H1 (cell line): ENCODE data around the gene CHRM1. TPM values are rescaled to one million over a fixed set of nuclear protein-coding genes. Genes with fewer than 3 reads are reported as not detected.

Experiments used
- CTCF ChIA-PET: fragments of 300-600 bp; sonication (Branson Sonifier 250); formaldehyde crosslinking; loops from one replicate; lab custom pipeline; 2021; ENCODE audit not compliant: partially characterized antibody; lab: Charles Lee
- POLR2A ChIA-PET: fragments of 300-600 bp; sonication (Branson Sonifier 250); formaldehyde crosslinking; loops from one replicate; lab custom pipeline; 2021; ENCODE audit warnings: inconsistent platforms; ENCODE audit not compliant: partially characterized antibody; lab: Charles Lee
- DNase-seq, 2 experiments: peaks; one replicate each; pipeline versions ENCODE4 v3.0.0 to v3.0.0-alpha.2; 2010 to 2022; ENCODE audit warnings: low spot score in 2 of 2, low read depth in 1 of 2, mixed read lengths in 1 of 2
- FAIRE-seq: peaks from 2 replicates; lab custom pipeline; 2011; peaks lifted over from hg19 to GRCh38; lab: Jason Lieb, UNC
- H2AFZ ChIP-seq: 2 replicates; pipeline ENCODE4 v1.8.1; 2012; ENCODE audit warnings: low read length, inconsistent platforms
- H2AK5ac ChIP-seq: 2 replicates; pipeline ENCODE4 v1.6.1; 2013; ENCODE audit warnings: low read depth, low read length
- H2BK120ac ChIP-seq: replicated peaks from 2 replicates; pipeline ENCODE3; 2013; ENCODE audit warnings: low read depth, low read length, inconsistent platforms
- H2BK12ac ChIP-seq: 2 replicates; pipeline ENCODE4 v1.6.1; 2013; ENCODE audit warnings: low read depth, low read length
- H2BK15ac ChIP-seq: 2 replicates; pipeline ENCODE4 v1.6.1; 2013; ENCODE audit warnings: low read length
- H2BK20ac ChIP-seq: 2 replicates; pipeline ENCODE4 v1.6.1; 2013; ENCODE audit warnings: low read length
- H2BK5ac ChIP-seq: 2 replicates; pipeline ENCODE4 v1.6.1; 2013; ENCODE audit warnings: low read depth, low read length
- H3K14ac ChIP-seq: 2 replicates; pipeline ENCODE4 v1.6.1; 2013; ENCODE audit warnings: inconsistent platforms; ENCODE audit not compliant: insufficient read length
- H3K18ac ChIP-seq: 2 replicates; pipeline ENCODE4 v1.6.1; 2013; ENCODE audit warnings: low read length; ENCODE audit errors: extremely low read depth
- H3K23ac ChIP-seq: 2 replicates; pipeline ENCODE4 v1.6.1; 2013; ENCODE audit warnings: inconsistent platforms; ENCODE audit not compliant: insufficient read length
- H3K23me2 ChIP-seq: 2 replicates; pipeline ENCODE4 v1.6.1; 2013; ENCODE audit warnings: low read depth, low read length
- H3K27ac ChIP-seq: 2 replicates; pipeline ENCODE4 v1.6.1; 2011; ENCODE audit warnings: low read depth, low read length, inconsistent platforms
- H3K27me3 ChIP-seq, 4 experiments: replicated peaks in 1 of 4; 1 replicate in 1 of 4; 2 replicates in 3 of 4; pipeline versions ENCODE4 v1.6.1 to v1.8.1; 2011 to 2013; ENCODE audit warnings: low read length in 3 of 4, mild to moderate bottlenecking in 3 of 4, inconsistent platforms in 2 of 4, mixed read lengths in 2 of 4, moderate library complexity in 1 of 4; ENCODE audit not compliant: control insufficient read depth in 3 of 4, insufficient read depth in 3 of 4; ENCODE audit errors: extremely low read depth in 1 of 4
- H3K36me3 ChIP-seq, 4 experiments: 2 replicates each; pipeline versions ENCODE4 v1.6.1 to v1.8.1; 2011 to 2013; ENCODE audit warnings: mild to moderate bottlenecking in 4 of 4, low read length in 3 of 4, moderate library complexity in 2 of 4, control low read depth in 1 of 4, inconsistent platforms in 1 of 4; ENCODE audit not compliant: insufficient read depth in 4 of 4, control insufficient read depth in 2 of 4
- H3K4ac ChIP-seq: replicated peaks from 2 replicates; pipeline ENCODE3; 2013; ENCODE audit warnings: low read length, low read depth, mixed read lengths, inconsistent platforms; ENCODE audit not compliant: insufficient read length
- H3K4me1 ChIP-seq, 4 experiments: replicated peaks in 1 of 4; 1 replicate in 1 of 4; 2 replicates in 3 of 4; pipeline versions ENCODE4 v1.6.1 to v1.8.1; 2011 to 2013; ENCODE audit warnings: low read length in 3 of 4, inconsistent platforms in 2 of 4, mixed read lengths in 1 of 4; ENCODE audit not compliant: insufficient read depth in 4 of 4, control insufficient read depth in 3 of 4
- H3K4me2 ChIP-seq, 2 experiments: 2 replicates each; pipeline versions ENCODE4 v1.6.1 to v1.8.1; 2011 to 2013; ENCODE audit warnings: low read depth in 2 of 2, low read length in 2 of 2, control low read depth in 1 of 2, inconsistent platforms in 1 of 2, mild to moderate bottlenecking in 1 of 2; ENCODE audit not compliant: insufficient read depth in 1 of 2
- H3K4me3 ChIP-seq, 4 experiments: fragments of 200-600, 300-600 bp in 1 of 4; sonication (generic), shearing (Covaris generic), sonication (Bioruptor Twin) in 1 of 4; 2 replicates each; pipeline versions ENCODE4 v1.5.1 to v1.8.1; 2011 to 2016; ENCODE audit warnings: low read length in 4 of 4, low read depth in 3 of 4, control low read depth in 2 of 4, inconsistent platforms in 2 of 4, mild to moderate bottlenecking in 2 of 4, mixed read lengths in 1 of 4, moderate library complexity in 1 of 4; ENCODE audit not compliant: insufficient read depth in 2 of 4; ENCODE audit errors: extremely low read depth in 1 of 4
- H3K56ac ChIP-seq: replicated peaks from 2 replicates; pipeline ENCODE3; 2013; ENCODE audit warnings: low read depth, mild to moderate bottlenecking, mixed read lengths, low read length, inconsistent platforms; ENCODE audit not compliant: insufficient read length
- H3K79me1 ChIP-seq: 2 replicates; pipeline ENCODE4 v1.6.1; 2013; ENCODE audit warnings: low read depth, low read length, control low read depth
- H3K79me2 ChIP-seq, 2 experiments: 2 replicates each; pipeline versions ENCODE4 v1.6.1 to v1.8.1; 2012 to 2013; ENCODE audit warnings: low read length in 2 of 2, mild to moderate bottlenecking in 2 of 2, inconsistent platforms in 1 of 2; ENCODE audit not compliant: insufficient read depth in 2 of 2, control insufficient read depth in 1 of 2
- H3K9ac ChIP-seq, 4 experiments: replicated peaks in 1 of 4; 1 replicate in 1 of 4; 2 replicates in 3 of 4; pipeline versions ENCODE4 v1.6.1 to v1.8.1; 2011 to 2013; ENCODE audit warnings: low read depth in 3 of 4, low read length in 3 of 4, control low read depth in 2 of 4, mild to moderate bottlenecking in 2 of 4, moderate library complexity in 2 of 4, inconsistent platforms in 1 of 4; ENCODE audit errors: extremely low read depth in 1 of 4
- H3K9me3 ChIP-seq, 2 experiments: 2 replicates each; pipeline versions ENCODE4 v1.6.1 to v1.8.1; 2012 to 2013; ENCODE audit warnings: mild to moderate bottlenecking in 2 of 2, moderate library complexity in 2 of 2, control low read depth in 1 of 2, inconsistent platforms in 1 of 2, low read depth in 1 of 2, low read length in 1 of 2, mixed read lengths in 1 of 2; ENCODE audit not compliant: insufficient read depth in 2 of 2
- H4K20me1 ChIP-seq, 2 experiments: replicated peaks in 1 of 2; 2 replicates each; pipeline versions ENCODE3 to v1.8.1; 2011 to 2013; ENCODE audit warnings: inconsistent platforms in 2 of 2, low read length in 2 of 2, mild to moderate bottlenecking in 1 of 2; ENCODE audit not compliant: insufficient read depth in 2 of 2, control insufficient read depth in 1 of 2
- H4K5ac ChIP-seq: 2 replicates; pipeline ENCODE4 v1.6.1; 2013; ENCODE audit warnings: low read length, low read depth, mixed read lengths, inconsistent platforms; ENCODE audit not compliant: insufficient read length
- H4K8ac ChIP-seq: 2 replicates; pipeline ENCODE4 v1.8.0; 2013; ENCODE audit warnings: mild to moderate bottlenecking, moderate library complexity, low read length, inconsistent platforms; ENCODE audit not compliant: insufficient read depth; ENCODE audit errors: extremely low read depth
- H4K91ac ChIP-seq: replicated peaks from 2 replicates; pipeline ENCODE3; 2013; ENCODE audit warnings: low read length, mixed read lengths, inconsistent platforms; ENCODE audit not compliant: insufficient read length
- BACH1 ChIP-seq: IDR thresholded peaks from 2 replicates; pipeline ENCODE4 v1.6.1; 2012; ENCODE audit warnings: low read length, improper control_type of control experiment
- MAX ChIP-seq: IDR thresholded peaks from 2 replicates; pipeline ENCODE4 v1.6.1; 2012; ENCODE audit warnings: inconsistent platforms
- WGBS, 2 experiments: shearing (Covaris generic) in 1 of 2; methylation state at CpG; one replicate each; pipeline versions ENCODE4 v1.1.6 to v1.1.7; 2013 to 2015; ENCODE audit warnings: low lambda C conversion rate in 2 of 2, mixed read lengths in 2 of 2, inconsistent platforms in 1 of 2, low coverage in 1 of 2, missing lambda C conversion rate in 1 of 2; ENCODE audit not compliant: insufficient replicate concordance in 2 of 2, insufficient coverage in 1 of 2, insufficient read length in 1 of 2; ENCODE audit errors: extremely low coverage in 1 of 2, missing lambda C conversion rate in 1 of 2; 5-methylcytosine and 5-hydroxymethylcytosine counted together
- polyA plus RNA-seq, 7 experiments: library from polyadenylated mRNA; depleted of rRNA in 3 of 7; stranded (reverse) in 5 of 7; unstranded in 2 of 7; fragments of >200 nt in 5 of 7; fragments of 200-250 nt in 2 of 7; gene quantifications; 1 replicate in 5 of 7; 2 replicates in 1 of 7; 4 replicates in 1 of 7; pipeline versions ENCODE4 v1.2.1 to v1.2.3, GENCODE V29; 2011 to 2013; ENCODE audit warnings: missing spikeins in 2 of 7, mixed read lengths in 2 of 7
- total RNA-seq: library from RNA; stranded (reverse); fragmentation: NEBNext Ultra II Directional; extraction: Animal tissue kit (Norgen Biotek cat#: 25700); gene quantifications from 2 replicates; pipeline ENCODE4 v1.2.1, GENCODE V29; 2021

Gene CHRM1
- total and polyA plus RNA-seq, 2 of the 8 experiments (the other 6 are each of a cell fraction or from before 2014, with no cell fraction given), result 0.08 TPM; not detected in 1

- Histone ChIP-seq H3K27ac (peak overlapping the region; percentile 39; the same call in 1 of the 2 replicates), H3K14ac (no peak overlapping the region), H3K56ac (peak overlapping the region; percentile 11), H2BK120ac (peak overlapping the region; percentile 50), H2BK12ac (peak overlapping the region; percentile 99; the same call in 1 of the 2 replicates), H2AFZ (no peak overlapping the region), H3K9me3 (no peaks in the 10 kb centered on the region), H3K79me1 (no peaks in the 10 kb centered on the region), H2AK5ac (0 out of 2 replicates have a peak overlapping the region, but pooled peaks have one; percentile 7), H4K91ac (peak overlapping the region; percentile 70), H4K20me1 (no peaks in the 10 kb centered on the region), H2BK20ac (peak overlapping the region; percentile 98; the same call in 1 of the 2 replicates), H4K5ac (peak overlapping the region; percentile 6), H3K18ac (peak overlapping the region; percentile 84), H3K4me3 (no peak overlapping the region), H3K79me2 (no peaks in the 10 kb centered on the region), H3K23me2 (peaks cover 3% of the 10 kb centered on the region; the same call in 1 of the 2 replicates), H3K4me2 (peak overlapping the region; percentile 23 to 62), H3K4me1 (peaks cover 9 to 27% (median 16%) of the 10 kb centered on the region in 4 experiments), H3K9ac (no peak overlapping the region; a peak in 2 of 7 replicates), H3K27me3 (peaks cover 0 to 3% (median 1%) of the 10 kb centered on the region in 4 experiments; a peak in 2 of 7 replicates), H2BK15ac (peak overlapping the region; percentile 36; the same call in 1 of the 2 replicates), H3K23ac (no peak overlapping the region), H2BK5ac (peak overlapping the region; percentile 28; the same call in 1 of the 2 replicates), H3K4ac (no peak overlapping the region), H4K8ac (no peak overlapping the region), H3K36me3 (no peaks in the 10 kb centered on the region)
- DNase-seq (no peak), FAIRE-seq (no peak)
- ChIA-PET POLR2A (interaction anchor here (0.7 to 57.8 kb wide), 8 partner anchors 14 to 118 kb away, joined by 3 to 2104 read pairs (median 7); partner anchors contain the start of genes CHRM1, SLC3A2 and WDR74), CTCF (interaction anchor here (0.6 to 12.1 kb wide), 17 partner anchors 9 to 722 kb away, joined by 3 to 435 read pairs (median 7); partner anchors contain the start of genes CHRM1, SLC22A8 and TAF6L)
- 81% methylated on average over 9 of the region's 9 CpGs; no CpG with 5 or more reads in 1 of the 2 experiments for WGBS, 2 experiments
- TF ChIP-seq BACH1 (no peak), MAX (0 out of 2 replicates have a peak, but pooled peaks have one; percentile 7)
Observed at GRCh38 chr11:62908468-62909072, 12.6 kb downstream of the CHRM1 start.
